HG02642 (cell line): Measurements from ENCODE around the gene LSR.

Experiments used
- ATAC-seq: cut with Tn5 transposase; IDR thresholded peaks from one replicate; pipeline ENCODE4 v1.9.1; 2021; ENCODE audit warnings: mild to moderate bottlenecking; ENCODE audit not compliant: unreplicated experiment, poor library complexity

Gene LSR

DNA sequence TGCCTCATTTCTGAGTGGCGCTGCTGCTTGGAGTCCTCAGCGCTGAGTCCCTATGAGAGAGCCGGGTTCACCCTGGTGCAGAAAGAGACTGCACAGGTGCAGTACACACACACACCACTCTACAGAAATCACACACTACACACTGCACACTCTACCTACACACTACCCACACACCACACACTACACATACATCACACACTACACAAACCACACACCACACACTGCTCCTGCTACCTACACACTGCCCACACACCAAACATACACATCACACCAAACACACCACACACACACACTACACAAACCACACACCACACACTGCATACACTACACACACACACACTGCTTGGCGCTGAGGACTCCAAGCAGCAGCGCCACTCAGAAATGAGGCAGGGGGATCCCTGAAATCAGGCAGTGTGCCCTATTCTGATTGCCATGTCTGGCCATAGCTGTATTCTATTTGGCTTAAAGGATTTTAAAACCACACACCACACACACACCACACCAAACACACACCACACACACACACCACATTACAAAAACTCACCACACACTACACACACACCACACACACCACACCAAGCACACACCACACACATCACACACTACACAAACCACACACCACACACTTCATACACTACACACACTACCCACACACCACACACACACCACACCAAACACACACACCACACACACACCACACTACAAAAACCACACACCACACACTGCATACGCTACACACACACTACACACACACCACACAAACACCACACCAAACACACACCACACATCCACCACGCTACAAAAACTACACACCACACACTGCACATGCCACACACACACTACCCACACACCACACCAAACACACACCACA is 48.1 kb downstream of the LSR start:
- peak; percentile 33 for ATAC-seq

- no peak for ATAC-seq
These were observed 48.7 kb downstream of the LSR start for GRCh38 chr19:35297515-35297848.

DNA sequence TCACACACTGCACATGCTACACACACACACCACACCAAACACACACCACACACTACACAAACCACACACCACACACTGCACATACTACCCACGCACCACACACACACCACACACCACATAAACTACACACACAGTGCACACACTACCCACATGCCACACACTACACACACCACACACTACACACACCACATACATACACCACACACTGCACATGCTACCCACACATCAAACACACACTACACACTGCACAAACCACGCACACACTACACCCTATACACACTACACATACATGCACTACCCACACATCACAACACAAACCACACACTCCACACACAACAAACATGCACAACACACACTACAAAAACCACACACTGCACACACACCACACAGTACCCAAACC is 49.1 kb downstream of the LSR start:
- ATAC-seq = no peak

DNA sequence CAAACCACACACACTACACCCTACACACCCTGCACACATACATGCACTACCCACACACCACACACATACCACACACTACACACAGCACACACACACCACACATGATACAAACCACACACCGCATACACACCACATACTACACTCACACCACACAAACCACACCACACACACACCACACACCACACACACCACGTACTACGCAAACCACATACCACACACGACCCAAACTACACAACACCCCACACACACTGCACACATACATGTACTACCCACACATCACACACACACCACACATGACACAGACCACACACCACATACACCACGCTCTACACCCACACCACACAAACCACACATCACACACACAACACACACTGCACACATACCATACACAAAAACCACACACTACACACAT is 49.8 kb downstream of the LSR start:
- ATAC-seq = no peak

- ATAC-seq = no peak
These were observed 50.9 kb downstream of the LSR start for GRCh38 chr19:35299523-35300338.

GRCh38 chr19:35300339-35300649 is 51.5 kb downstream of the LSR start:
- ATAC-seq = no peak

DNA sequence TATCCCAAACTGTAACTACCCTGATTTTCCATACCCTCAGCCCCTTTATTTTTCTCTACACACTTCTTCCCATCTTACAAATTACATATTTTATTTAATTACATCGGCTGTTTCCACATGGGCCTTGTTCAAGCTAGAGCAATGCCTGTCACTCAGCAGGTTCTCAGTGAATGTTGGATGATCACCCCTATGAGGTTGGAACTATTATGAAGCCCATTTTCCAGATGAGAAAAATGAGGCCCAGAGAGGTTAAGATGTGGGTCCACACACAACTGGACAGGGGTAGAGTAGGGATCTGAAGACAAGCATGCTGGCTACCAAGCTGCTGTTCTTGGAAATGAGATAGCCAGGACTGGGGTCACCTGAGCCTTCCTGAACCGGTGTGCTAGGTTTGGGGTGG is 53.2 kb downstream of the LSR start:
- ATAC-seq = no peak

- ATAC-seq = no peak
These were observed 53.6 kb downstream of the LSR start for GRCh38 chr19:35302446-35302845.

- no peak for ATAC-seq
These were observed 54.6 kb downstream of the LSR start for GRCh38 chr19:35303357-35303915.

GRCh38 chr19:35304036-35304435 is 55.2 kb downstream of the LSR start:
- ATAC-seq = no peak

GRCh38 chr19:35305181-35305580 is 56.4 kb downstream of the LSR start:
- no peak for ATAC-seq

GRCh38 chr19:35306473-35307246 is 57.9 kb downstream of the LSR start:
- no peak for ATAC-seq

DNA sequence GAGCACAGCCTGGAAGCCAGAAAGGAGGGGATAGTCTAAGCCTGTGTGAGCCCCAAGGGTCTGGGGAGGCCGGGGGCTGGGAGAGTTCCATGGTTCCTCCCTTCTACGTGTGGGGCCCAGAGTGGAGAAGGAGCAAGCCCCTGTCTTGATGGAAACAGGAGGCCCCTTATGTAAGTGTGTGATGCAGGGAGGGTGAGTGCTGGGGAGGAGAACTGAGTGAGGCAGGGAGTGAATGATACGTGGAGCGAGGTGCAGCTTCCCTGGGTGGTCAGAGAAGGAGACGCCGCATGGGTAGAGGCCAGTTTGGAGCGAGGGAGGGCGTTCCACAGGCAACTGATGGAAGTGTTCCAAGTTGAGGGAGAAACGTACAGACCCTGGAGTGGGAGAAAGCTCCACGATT is 59.1 kb downstream of the LSR start:
- ATAC-seq = no peak

- no peak for ATAC-seq
These were observed 60.1 kb downstream of the LSR start for GRCh38 chr19:35308910-35309309.

DNA sequence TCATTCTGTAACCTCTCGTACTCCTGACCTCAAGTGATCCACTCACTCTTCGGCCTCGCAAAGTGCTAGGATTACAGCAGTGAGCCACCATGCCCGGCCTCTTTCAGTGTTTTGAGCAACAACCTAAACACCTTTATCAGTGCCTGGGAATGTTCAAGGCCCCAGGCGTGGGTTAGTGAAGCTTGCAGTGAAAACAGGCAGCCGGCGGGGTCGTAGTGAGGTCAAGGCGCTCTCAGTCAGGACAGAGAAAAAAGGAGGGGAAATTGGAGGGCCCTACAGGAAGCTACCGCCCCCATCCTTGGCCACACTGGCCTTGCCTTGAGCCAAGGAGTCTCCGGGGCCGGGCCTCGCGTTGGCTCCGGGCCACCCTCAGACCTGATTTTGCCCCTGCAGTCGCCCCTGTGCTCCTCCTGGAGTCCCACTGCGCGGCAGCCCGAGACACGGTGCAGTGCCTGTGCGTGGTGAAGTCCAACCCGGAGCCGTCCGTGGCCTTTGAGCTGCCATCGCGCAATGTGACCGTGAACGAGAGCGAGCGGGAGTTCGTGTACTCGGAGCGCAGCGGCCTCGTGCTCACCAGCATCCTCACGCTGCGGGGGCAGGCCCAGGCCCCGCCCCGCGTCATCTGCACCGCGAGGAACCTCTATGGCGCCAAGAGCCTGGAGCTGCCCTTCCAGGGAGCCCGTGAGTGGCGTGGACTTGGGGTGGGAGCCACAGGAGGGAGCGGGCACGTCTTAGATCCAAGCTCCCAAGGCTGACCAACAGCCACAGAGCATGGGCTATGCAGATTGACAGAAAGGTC is 60.9 kb downstream of the LSR start:
- ATAC-seq = no peak

DNA sequence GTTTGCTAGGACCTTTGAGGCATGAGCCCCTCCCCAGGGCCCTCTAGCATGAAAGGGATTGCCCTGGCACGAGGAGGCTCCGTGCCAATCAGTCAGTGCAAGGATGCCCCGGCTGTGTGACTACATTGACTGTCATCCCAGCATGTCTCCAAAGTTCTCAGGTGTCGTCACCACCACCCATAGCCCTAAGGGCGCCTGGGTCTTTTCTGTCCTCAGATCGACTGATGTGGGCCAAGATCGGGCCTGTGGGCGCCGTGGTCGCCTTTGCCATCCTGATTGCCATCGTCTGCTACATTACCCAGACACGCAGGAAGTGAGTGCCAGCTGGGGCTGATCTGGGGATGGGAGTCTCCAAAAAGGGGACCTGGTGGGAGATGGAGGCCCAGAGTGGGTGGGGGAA is 61.5 kb downstream of the LSR start:
- ATAC-seq = no peak

- no peak for ATAC-seq
These were observed 62.1 kb downstream of the LSR start for GRCh38 chr19:35310811-35311465.

GRCh38 chr19:35311901-35312665 is 63.3 kb downstream of the LSR start:
- no peak for ATAC-seq

DNA sequence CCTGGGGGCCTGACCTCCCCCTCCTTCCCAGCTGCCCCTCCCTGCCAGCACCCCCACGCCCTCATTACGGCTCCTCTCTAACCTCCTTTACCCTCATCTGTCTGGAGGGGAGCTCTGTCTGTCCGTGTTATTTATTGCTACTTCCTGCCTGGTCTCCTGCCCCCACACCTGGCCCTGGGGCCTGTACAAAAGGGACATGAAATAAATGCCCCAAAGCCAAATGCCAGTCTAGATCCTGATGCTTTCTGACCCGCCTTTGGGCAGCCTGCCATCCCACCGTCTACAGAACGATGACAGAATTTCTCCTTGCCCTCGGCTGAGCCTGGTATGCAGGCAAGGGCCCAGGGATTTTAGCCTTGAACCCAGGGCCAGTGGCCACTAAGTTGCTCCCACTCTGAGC is 64.8 kb downstream of the LSR start:
- ATAC-seq = no peak
